Stimulated activated CD4-positive, alpha-beta T cell treated with anti-CD3 and anti-CD28 coated beads, Interleukin-2, amount 100 ng/mL, for 24 hours (primary cell): ENCODE data around the gene GGA1.

Experiments used
- DNase-seq, 2 donors: peaks; one replicate each; pipeline ENCODE4 v3.0.0-alpha.2; 2020

Gene GGA1

DNA sequence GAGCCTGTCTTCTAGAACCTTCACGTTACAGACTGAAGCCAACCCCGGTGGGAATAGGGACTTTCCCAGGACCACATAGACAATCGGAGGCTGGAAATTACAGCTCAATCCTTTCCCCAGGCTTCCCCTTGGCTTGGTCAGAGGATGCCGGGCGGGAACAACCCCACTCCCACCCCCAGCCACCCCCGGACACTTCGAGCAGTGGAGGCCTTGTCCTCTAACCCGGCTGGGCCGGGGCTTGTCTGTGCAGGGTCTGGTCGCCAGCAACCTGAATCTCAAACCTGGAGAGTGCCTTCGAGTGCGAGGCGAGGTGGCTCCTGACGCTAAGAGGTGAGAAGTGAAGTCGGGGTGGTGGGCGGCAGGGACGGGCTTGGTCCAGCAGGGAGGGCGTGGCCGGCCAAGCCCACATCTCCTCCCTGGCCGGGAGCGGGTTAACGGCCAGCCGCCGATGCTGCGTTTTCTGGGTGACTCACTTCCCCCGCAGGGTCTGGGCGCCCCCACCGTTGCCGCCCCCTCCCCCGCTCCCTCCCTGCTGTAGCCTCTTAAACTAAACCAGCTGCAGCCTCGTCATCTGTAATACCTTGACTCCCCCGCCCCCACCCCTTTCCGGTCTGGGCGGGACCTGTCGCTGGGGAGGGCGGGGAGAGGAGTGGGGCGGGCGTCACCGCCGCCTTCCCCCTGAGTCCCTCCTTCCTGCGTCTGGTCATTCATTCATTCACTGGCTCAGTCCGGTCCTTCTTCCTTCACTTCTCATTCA, 68.3 kb downstream of the GGA1 start:
- peak; percentile 93 to 94 for DNase-seq

DNA sequence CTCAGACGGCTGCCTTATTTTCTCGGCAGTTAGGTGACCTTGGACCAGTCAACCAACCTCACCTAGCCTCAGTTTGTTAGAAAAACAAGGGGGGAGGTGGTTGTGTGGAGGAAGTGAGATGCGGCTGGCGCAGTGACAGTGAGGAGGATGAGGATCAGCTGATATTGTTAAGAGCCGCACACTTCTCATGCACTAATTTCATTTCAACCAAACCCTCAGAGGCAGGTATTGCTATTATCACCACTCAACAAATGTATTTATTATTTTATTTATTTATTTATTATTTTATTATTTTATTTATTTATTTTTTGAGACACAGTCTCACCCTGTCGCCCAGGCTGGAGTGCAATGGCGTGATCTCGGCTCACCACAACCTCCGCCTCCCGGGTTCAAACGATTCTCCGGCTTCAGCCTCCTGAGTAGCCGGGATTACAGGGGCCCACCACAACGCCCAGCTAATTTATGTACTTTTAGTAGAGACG, 68.9 kb downstream of the GGA1 start:
- DNase-seq, result no peak

DNA sequence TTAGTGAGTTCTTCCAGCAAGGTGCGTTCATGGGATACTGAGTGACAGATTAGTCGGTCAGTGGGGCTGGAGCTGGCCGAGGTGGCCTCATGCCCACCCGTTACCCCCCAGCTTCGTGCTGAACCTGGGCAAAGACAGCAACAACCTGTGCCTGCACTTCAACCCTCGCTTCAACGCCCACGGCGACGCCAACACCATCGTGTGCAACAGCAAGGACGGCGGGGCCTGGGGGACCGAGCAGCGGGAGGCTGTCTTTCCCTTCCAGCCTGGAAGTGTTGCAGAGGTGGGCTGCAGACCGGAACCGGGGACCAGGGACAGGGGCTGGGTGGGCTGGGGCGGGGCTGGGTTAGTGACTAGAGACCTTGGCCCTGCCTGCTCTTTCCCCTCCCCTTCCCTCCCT, 69.7 kb downstream of the GGA1 start:
- DNase-seq, result no peak

DNA sequence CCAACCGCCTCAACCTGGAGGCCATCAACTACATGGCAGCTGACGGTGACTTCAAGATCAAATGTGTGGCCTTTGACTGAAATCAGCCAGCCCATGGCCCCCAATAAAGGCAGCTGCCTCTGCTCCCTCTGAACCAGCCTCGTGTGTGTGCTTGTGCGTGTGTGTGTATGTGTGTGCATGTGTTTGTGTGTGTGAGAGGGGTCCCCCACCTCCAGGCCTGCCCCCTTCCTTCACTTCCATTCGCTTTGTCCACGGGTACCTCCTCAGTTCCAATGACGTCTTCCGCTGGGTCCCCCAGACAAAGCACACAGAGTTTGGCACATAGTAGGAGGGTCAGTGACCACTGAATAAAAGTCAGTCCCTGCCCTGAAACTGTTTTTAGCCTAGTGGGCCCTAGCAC, 71.0 kb downstream of the GGA1 start:
- DNase-seq, result no peak

DNA sequence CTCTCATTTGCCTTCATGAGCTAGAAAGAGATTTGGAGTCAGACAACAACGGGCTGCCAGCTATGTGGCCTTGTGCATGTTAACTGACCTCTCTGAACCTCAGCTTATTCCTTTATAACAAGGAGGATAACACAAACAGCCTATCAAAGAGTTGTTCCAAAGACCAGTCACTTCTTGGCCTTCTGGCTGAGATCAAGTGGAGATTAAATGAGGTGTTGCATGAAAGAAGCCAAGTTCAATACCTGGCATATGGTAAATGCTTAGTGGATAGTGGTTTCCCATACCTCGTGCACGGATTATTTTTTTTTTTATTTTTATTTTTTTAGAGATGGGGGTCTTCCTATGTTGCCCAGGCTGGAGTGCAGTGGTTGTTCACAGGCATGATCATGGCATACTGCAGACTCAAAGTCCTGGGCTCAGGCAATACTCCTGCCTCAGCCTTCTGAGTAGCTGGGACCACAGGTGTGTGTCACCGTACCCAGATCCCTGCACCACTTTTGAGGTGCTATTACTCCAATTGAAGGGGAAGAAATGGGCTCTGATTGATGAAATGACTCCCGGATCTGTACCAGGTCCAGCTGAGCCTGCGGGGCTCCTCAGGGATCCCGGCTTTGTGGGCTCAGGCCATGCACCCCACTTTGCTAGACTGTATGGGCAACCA, 71.7 kb downstream of the GGA1 start:
- DNase-seq, result no peak

DNA sequence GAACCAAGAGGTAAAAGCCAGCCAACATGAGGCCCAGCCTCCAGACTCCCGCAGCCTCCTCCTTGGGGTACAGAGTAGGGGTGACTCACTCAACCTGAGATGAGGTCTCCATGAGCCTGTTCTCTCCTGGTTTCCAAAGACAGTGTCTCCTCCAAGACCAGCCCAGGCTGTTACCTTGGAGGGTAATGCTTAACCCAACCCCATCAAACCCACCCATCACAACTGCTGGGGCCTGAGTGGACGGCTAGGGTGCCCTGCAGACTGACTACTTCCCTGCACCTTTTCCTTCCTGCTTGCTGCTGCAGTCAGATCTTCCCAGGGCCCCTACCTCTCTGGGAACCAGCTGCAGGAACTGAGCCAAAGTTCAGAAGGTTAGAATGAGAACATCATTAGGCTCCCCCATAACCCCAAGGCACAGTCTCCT, 72.4 kb downstream of the GGA1 start:
- no peak for DNase-seq

GRCh38 chr22:37681556-37682049, 73.0 kb downstream of the GGA1 start:
- peak; percentile 79 to 80 for DNase-seq
